ENCODE results near the gene MRGPRE. TPM values are rescaled to one million over a fixed set of nuclear protein-coding genes. Genes with fewer than 3 reads are reported as not detected.

Gene MRGPRE
- total and polyA plus RNA-seq, 8 donors = 0.16 to 0.58 (median 0.23) TPM; not detected in 1

GRCh38 chr11:3177931-3178330 lies 54.3 kb downstream of the MRGPRE start:
- TF ChIP-seq CTCF (IDR thresholded peaks at IDR 0.05) = no peak
- 69 to 75% methylated on average over 2 of the region's 2 CpGs for WGBS, 2 donors
- H3K4me3 ChIP-seq = no peak overlapping the region
- no peak for FAIRE-seq
- ATAC-seq = no peak
- no peaks in the 10 kb centered on the region for H3K4me1 ChIP-seq
- no peaks in the 10 kb centered on the region for H3K27me3 ChIP-seq
- DNase-seq = no peak
- H3K27ac ChIP-seq = no peak overlapping the region
- intact Hi-C loops (cut with DNase I) = no loop called here
- no peaks in the 10 kb centered on the region for H3K36me3 ChIP-seq
- no peaks in the 10 kb centered on the region for H3K9me3 ChIP-seq

Other genes with a start within 250 kb of the MRGPRE start
- 10 to 100 TPM; 29.3 to 67.4 (median 40.9) TPM for gene NAP1L4, start 240.1 kb downstream of the MRGPRE start, total RNA-seq
- gene NAP1L4, start 240.1 kb downstream of the MRGPRE start, polyA plus RNA-seq = 10 to 100 TPM; 40.9 to 52.5 TPM
- gene CARS1, start 175.0 kb downstream of the MRGPRE start, total RNA-seq = 10 to 100 TPM; 14.8 to 65.0 (median 19.8) TPM
- gene CARS1, start 175.0 kb downstream of the MRGPRE start, polyA plus RNA-seq = 10 to 100 TPM; 16.7 to 26.0 TPM
- 10 to 100 TPM in 4 of 6 donors, 1 to 10 TPM in 2; 9.8 to 16.7 (median 10.6) TPM for gene OSBPL5, start 67.1 kb downstream of the MRGPRE start, total RNA-seq
- 10 to 100 TPM; 12.6 to 14.9 TPM for gene OSBPL5, start 67.1 kb downstream of the MRGPRE start, polyA plus RNA-seq
- not detected for gene MRGPRG, start 13.6 kb downstream of the MRGPRE start, total RNA-seq
- not detected for gene MRGPRG, start 13.6 kb downstream of the MRGPRE start, polyA plus RNA-seq
- 10 to 100 TPM; 11.4 to 20.4 (median 14.4) TPM for gene ZNF195, start 146.7 kb upstream of the MRGPRE start, total RNA-seq
- 10 to 100 TPM; 13.3 to 18.1 TPM for gene ZNF195, start 146.7 kb upstream of the MRGPRE start, polyA plus RNA-seq

Data from pancreas (tissue), 10 donors.